ENCODE data around the gene DUSP22. TPM values are rescaled to one million over a fixed set of nuclear protein-coding genes. Genes with fewer than 3 reads are reported as not detected.

DUSP22 gene
- polyA plus RNA-seq, 1 experiment = 5.4 TPM

DNA sequence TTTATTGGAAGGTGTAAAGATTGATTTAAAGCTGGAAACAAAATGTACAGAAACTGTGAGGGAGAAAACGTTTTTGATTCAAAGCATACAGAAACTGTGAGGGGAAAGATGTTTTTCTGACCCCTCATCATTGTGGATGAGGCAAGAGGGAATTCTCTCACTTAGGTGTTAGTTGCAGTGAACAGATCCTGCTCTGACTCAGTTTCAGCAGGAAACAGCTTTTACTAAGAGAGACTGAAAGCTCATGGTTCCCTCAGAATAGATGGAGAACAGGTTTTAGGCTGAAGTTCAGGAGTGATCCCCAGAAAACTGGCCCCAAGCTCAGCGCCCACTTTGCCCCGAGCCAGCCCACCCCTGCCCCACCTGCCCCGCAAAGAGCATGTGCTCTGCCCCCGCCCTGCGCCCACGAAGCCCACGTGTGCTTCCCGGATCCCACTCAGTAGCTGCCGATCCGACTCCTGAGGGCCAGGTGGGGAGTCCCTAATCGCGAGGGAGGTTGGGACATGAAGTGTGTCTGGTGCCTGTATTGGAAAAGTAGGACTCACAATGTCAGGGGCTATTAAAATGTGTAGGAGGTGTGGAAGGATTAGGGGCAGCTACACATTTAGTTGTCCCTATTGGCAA lies 41.2 kb downstream of the DUSP22 start:
- no peak for DNase-seq (ENCODE audit: low read depth, low spot score)
- Histone ChIP-seq H3K27ac (ENCODE audit: low read depth, low read length) (no peak overlapping the region), H3K27me3 (ENCODE audit: control insufficient read depth, insufficient read depth, low read length) (no peaks in the 10 kb centered on the region), H3K4me3 (ENCODE audit: low read depth, low read length) (no peak overlapping the region), H3K9me3 (ENCODE audit: control insufficient read depth, insufficient read depth, low read length) (peaks cover 26% of the 10 kb centered on the region)
- TF ChIP-seq, protein P1, sequence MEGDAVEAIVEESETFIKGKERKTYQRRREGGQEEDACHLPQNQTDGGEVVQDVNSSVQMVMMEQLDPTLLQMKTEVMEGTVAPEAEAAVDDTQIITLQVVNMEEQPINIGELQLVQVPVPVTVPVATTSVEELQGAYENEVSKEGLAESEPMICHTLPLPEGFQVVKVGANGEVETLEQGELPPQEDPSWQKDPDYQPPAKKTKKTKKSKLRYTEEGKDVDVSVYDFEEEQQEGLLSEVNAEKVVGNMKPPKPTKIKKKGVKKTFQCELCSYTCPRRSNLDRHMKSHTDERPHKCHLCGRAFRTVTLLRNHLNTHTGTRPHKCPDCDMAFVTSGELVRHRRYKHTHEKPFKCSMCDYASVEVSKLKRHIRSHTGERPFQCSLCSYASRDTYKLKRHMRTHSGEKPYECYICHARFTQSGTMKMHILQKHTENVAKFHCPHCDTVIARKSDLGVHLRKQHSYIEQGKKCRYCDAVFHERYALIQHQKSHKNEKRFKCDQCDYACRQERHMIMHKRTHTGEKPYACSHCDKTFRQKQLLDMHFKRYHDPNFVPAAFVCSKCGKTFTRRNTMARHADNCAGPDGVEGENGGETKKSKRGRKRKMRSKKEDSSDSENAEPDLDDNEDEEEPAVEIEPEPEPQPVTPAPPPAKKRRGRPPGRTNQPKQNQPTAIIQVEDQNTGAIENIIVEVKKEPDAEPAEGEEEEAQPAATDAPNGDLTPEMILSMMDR (IDR thresholded peaks at IDR 0.05; ENCODE audit: low read depth, low read length) = no peak
- POLR2A ChIA-PET = no interaction called here
- CTCF ChIA-PET = interaction anchor here (1.4 kb wide), 2 partner anchors 23 to 145 kb away, joined by 3 read pairs; no protein-coding TSS in a partner anchor

DNA sequence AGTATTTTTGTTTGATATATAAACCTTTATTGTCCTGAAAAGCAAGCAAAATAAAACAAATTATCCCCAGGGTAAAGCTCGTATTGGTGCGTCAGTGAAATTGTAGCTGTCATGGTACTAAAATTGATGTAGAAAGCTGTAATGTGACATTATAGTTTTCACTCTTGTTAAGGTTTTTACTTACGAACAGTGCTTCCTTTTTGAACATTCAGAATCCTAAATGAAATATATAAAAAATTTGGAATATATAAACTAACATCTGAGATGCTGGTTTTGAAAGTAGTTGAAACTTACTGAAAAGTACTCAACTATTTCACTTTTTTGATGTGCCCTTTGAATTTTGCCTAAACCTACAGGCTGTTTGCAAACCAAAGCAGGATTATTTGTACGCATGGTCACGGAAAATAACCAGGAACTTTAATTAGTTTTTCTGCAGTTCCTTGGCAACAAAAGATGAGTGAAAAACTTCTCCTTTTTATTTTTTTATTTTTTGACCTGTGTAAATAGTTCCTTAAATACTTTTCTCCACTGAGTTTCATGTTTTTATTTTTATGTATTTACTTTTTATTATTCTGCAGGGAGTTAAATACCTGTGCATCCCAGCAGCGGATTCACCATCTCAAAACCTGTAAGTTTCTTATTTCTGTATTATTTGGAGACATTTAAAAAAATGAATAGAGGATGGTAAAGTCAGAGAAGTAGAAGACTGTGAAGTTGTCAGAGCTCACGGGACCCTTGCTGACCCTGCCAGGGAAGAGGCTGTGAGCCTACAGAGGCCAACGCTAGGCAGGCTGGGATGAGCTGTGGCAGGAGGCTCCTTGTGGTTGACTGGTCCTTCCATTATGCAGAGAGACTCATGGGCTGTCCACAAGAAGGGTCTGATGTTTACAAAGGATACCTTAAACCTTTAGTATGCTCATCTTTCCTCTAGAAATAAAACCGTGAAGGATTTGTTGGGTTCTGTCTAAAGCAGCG lies 42.5 kb downstream of the DUSP22 start:
- CTCF ChIA-PET = no interaction called here
- POLR2A ChIA-PET = no interaction called here
- no peak overlapping the region for H3K4me3 ChIP-seq (ENCODE audit: low read depth, low read length)
- no peaks in the 10 kb centered on the region for H3K27me3 ChIP-seq (ENCODE audit: control insufficient read depth, insufficient read depth, low read length)
- TF ChIP-seq, protein P1 (IDR thresholded peaks at IDR 0.05; ENCODE audit: low read depth, low read length) = no peak
- no peak for DNase-seq (ENCODE audit: low read depth, low spot score)
- no peak overlapping the region for H3K27ac ChIP-seq (ENCODE audit: low read depth, low read length)
- peaks cover 25% of the 10 kb centered on the region for H3K9me3 ChIP-seq (ENCODE audit: control insufficient read depth, insufficient read depth, low read length)

DNA sequence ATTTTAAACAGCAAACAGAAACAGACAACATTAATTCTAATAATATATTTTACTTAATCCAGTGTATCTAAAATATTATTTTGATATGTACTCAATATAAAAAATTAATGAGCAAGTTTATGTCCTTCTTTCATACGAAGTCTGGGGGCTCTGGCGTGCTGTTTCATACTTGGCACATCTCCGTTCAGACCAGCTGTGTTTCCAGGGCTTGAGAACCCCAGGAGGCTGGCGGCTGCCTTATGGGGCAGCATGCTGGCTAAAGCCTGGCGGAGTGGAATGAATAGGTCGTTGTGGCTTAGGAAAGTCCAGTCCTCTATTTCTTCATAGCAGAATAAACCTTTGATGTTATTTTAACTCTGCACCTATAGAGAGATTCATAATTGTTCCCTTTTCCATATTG lies 43.3 kb downstream of the DUSP22 start:
- no peak overlapping the region for H3K27ac ChIP-seq (ENCODE audit: low read depth, low read length)
- no peak overlapping the region for H3K4me3 ChIP-seq (ENCODE audit: low read depth, low read length)
- H3K9me3 ChIP-seq (ENCODE audit: control insufficient read depth, insufficient read depth, low read length) = peaks cover 23% of the 10 kb centered on the region
- ChIA-PET POLR2A (no interaction called here), CTCF (no interaction called here)
- DNase-seq (ENCODE audit: low read depth, low spot score) = no peak
- no peaks in the 10 kb centered on the region for H3K27me3 ChIP-seq (ENCODE audit: control insufficient read depth, insufficient read depth, low read length)
- TF ChIP-seq, protein P1 (IDR thresholded peaks at IDR 0.05; ENCODE audit: low read depth, low read length) = no peak

DNA sequence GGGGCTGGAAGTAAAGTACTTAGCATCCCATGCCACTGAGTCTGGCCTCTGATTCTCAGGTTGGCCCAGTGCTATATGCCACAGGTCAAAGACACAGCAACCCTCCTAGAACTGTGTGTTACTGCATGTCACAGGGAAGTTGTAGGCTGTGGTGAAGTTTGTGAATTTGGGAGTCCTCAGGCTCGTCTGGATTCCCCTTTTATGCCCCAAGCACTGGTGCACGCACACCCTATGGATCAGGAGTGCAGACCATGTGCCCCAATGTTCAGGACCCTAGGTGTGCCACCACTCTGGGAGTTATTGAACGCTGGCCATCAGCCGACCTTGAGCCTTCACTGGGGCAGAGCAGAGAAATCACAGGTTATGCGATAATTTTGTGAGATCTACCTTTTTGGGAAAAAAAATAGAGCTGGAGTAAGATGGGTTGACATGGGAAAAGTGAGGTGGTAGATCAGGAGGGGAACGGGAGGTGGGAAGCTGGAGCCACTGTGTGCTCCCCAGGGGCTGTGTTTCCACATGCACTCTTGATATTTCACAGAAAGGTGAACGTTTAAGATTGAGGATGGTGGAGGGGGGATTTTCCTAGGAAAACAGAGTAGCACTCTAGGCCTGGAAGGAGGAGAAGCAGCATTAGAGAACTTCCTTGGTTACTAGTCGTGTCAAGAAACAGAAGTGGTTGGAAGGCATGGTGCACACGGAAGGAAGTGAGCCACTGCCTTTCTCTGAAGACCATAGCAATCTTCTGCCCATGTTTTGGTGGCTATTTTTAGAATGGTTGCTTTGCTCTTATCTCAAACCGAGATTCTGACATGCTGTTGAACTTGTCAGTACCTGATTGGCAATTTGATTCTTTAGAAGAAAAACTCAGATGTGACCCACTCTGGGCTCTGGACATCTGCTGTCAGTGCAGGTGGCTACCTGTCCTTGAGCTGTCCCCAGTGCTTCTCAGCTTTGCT lies 44.1 kb downstream of the DUSP22 start:
- DNase-seq (ENCODE audit: low read depth, low spot score) = no peak
- ChIA-PET POLR2A (no interaction called here), CTCF (no interaction called here)
- TF ChIP-seq, protein P1 (IDR thresholded peaks at IDR 0.05; ENCODE audit: low read depth, low read length) = no peak
- Histone ChIP-seq H3K9me3 (ENCODE audit: control insufficient read depth, insufficient read depth, low read length) (peaks cover 31% of the 10 kb centered on the region), H3K27me3 (ENCODE audit: control insufficient read depth, insufficient read depth, low read length) (no peaks in the 10 kb centered on the region), H3K27ac (ENCODE audit: low read depth, low read length) (no peak overlapping the region), H3K4me3 (ENCODE audit: low read depth, low read length) (no peak overlapping the region)

Measured in AG04450 (cell line).